Activated CD8-positive, alpha-beta memory T cell treated with anti-CD3 and anti-CD28 coated beads, Interleukin-2, amount 50 U/mL, for 48 hours (primary cell): ENCODE results near the gene TP73.

Source experiments
- DNase-seq: peaks from one replicate; pipeline ENCODE4 v3.0.0-alpha.2; 2020

The TP73 gene

DNA sequence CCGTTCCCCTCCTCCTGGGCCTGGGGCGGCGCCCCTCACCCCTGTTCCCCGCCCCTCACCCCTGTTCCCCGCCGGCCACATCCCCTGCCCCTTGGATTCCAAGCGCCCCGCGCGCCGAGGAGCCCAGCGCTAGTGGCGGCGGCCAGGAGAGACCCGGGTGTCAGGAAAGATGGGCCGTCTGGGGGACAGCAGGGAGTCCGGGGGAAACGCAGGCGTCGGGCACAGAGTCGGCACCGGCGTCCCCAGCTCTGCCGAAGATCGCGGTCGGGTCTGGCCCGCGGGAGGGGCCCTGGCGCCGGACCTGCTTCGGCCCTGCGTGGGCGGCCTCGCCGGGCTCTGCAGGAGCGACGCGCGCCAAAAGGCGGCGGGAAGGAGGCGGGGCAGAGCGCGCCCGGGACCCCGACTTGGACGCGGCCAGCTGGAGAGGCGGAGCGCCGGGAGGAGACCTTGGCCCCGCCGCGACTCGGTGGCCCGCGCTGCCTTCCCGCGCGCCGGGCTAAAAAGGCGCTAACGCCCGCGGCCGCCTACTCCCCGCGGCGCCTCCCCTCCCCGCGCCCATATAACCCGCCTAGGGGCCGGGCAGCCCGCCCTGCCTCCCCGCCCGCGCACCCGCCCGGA lies at the start of gene TP73:
Gene TP73, plus strand, starts transcription at position 587 of the 618 bp plus-strand sequence. CDS start 29,850 bp downstream, outside the sequence.
- no peak for DNase-seq

- no peak for DNase-seq
Observed at GRCh38 chr1:3603156-3603555, 49.2 kb upstream of the TP73 start.

DNA sequence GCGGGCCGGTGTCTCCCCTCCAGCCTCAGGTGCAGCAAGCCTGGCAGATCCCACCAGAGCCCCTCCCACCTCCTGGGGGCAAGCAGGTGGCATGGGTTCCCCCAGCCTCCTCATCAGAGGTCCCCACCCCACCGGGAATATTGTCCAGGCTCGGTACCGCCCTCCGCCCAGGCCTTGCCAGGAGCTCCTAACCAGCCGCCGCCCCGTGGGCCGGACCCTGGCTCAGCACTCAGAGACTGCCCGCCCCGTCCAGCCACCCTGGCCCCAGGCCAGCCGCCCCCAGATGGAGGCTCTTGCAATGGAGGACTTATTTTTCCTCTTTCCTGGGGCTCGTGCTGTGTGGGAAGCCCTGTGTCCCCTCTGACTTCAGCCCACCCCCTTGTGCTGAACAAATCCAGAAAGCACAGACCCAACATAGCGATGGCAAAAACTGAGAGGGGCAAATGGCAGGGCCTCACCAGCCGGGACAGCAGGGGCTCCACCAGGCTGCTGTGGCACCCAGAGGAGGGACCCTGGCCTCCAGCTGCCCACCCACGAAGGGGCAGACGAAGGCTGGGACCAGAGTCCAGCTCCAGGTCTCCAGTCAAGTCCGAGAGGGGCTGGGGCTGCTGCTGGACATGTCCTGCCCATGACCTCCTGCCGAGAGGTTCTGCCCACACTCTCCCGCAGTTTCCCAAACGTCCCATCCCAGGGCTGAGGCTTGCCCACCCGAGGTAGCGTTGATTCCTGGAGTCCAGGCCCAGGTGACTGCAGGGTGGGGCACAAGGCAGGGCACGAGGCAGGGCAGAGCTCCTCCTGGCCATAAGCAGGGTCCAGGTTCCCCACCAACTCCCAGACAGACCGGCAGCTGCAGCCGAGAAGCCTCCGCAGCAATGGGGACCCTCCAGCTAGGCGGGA lies 48.5 kb upstream of the TP73 start:
- DNase-seq = no peak

DNA sequence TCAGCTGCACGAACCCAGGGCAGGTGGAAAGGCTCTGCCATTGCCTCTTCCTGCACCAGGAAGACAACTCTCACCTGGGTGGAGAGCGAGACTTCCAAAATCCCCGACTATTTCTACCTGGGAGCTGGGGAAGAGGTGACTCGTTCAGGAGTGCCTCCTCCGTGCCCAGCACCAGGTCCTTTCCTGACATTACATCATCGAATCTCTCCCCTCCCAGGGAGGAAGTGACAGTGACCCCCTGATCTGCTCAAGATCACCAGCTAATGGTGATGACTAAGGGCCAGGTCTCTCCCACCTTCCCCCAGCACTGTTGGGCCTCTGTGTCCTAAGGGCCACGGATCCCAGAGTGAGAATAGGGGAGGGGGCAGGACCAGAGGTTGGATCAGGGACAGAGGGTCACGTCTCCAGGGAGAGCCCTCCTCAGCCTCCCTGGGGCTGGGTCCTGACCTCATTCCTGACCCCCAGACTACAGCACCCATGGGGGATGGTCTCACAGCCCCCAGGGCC lies 47.8 kb upstream of the TP73 start:
- no peak for DNase-seq

GRCh38 chr1:3604997-3605823 lies 47.1 kb upstream of the TP73 start:
- DNase-seq = no peak

- DNase-seq = no peak
Observed at GRCh38 chr1:3606779-3607702, 45.3 kb upstream of the TP73 start.

DNA sequence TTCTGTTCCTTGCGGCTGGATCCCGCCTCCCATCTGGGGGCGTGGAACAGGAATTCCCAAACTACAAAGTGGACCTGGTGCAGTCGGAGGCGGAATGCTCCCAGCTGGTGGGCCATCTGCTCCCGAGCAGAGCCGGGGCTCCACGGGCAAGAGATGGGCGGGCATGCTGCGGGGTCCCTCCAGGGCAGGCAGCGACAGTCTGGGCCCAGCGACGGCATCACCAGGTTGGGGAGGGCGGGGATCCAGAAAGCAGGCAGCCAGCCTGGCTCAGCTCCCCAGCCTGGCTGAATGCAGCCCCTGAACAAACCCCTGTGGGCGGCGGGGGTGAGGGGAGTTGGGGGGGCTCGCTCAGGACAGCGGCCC lies 44.6 kb upstream of the TP73 start:
- no peak for DNase-seq

GRCh38 chr1:3608154-3608553 lies 44.2 kb upstream of the TP73 start:
- DNase-seq = no peak

- DNase-seq = no peak
Observed at GRCh38 chr1:3609016-3609768, 43.1 kb upstream of the TP73 start.

GRCh38 chr1:3609769-3610526 lies 42.4 kb upstream of the TP73 start:
- DNase-seq = no peak

DNA sequence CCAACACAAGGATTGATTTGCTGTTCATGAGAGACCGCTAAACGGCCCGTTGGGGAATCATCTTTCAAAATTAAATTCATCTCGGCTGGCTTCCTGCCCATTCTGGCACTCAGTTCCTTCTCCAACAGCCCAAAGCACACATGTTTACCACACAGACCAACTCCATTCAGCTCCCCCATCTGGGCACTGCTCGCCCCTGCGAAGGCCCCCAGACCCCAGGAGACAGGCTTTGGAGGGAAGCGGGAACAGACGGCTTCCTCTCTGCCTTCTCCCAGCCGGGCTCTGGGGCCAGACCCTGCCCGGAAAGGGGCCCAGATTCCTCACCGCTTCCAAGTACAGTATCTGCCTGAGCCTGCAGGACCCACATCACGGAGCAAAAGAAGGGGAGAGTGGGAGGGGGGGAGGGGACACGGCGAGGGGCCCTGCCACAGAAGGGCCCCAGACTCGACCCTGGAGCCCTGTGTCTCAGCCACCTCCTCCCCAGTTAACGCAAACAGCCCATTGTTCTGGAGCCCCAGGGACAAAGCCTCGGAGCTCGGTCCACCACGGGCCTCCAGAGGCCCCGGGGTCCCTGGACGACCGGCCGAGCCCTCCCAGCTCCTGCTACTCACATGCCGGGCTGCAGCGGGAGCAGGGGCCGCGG lies 41.7 kb upstream of the TP73 start:
- no peak for DNase-seq

DNA sequence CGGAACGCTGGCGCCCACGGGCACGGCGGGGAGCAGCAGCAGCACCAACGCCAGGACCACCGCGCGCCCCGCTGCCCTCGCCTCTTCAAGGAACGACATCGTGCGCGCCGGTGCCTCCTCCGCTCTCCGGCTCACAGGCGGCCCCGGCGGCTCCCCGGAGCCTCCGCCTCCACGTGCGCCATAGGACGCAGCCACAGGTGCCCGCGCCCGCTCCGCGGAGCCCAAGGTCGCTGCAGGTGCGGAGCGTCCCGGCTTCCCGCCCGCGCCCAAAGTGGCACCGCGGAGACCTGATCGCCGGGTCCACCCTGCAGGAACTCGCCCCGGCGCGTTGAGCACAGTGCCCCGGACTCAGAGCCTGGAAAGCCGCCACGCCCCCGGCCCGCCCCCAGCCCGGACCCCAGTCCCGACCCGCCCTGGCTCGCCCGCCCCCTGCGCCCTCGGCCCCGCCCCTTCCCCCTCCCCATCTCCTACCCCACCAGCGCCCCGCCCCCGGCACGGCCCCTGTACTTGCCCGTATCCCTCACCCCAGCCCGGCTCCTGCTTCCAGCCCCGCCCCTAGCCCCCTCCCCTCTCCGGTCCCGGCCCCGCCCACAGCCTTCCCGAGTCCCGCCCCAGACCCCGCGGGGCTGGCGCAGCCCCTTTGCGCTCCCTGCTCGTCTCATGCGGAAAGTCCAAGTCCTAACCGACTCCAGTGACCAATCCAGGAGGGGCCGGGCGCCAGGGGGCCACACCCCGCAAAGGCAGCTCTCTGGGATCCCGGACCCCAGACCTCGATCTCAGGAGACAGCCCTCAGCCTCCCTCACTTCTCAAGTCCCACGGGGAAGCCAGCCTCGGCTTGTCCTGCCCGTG lies 40.9 kb upstream of the TP73 start, which contains the start of gene MEGF6:
Gene MEGF6, minus strand, starts transcription at position 339 of the 850 bp plus-strand sequence. Its CDS starts 240 bp downstream, at position 99.
- peak; percentile 78 for DNase-seq

GRCh38 chr1:3612123-3612522 lies 40.2 kb upstream of the TP73 start:
- DNase-seq = no peak

DNA sequence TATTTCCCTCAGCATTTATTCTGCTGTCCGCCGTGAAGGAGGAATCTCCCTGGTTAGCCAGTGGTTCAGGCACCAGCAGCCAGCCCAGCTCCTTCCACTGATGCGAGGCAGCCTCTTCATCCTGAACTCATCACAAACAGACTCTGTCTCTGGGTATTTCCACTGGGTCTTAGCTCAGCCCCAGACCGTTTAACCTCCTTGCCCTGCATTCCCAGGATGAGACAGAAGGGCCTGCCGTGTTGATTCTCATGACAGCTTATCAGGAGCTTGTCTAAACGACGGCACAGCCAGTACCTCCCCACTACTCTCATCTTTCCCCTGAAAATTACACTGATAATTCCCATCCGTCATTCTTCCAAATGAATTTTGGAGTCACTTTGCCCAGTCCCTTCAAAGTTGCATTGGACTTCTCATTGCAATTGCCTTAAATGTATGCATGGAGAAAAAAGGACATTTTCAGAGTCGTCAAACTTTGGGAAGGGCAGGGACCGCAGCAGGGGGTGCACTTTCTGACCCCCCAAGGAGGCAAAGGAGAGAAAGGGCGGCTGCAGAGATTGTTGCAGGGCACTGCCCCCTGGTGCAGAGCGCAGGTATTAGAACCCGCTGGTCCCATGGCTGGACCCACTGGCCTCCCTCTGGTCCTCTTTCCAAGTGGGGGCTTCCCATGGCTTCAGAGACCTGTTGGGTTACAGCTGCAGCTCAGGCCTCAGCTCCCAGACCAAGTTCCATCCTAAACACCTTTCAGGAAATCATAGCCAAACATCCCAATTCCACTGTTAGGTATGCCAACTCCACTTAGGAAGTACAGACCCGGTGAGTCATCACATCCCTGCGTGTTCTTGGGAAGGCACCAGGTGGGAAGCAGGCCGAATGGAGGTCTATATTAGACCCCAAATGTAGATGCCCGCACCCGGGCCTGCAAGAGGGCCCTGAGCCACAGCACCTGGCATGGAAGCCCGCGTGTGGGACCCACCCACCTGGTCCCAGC lies 37.3 kb upstream of the TP73 start:
- DNase-seq = no peak

GRCh38 chr1:3616861-3617260 lies 35.5 kb upstream of the TP73 start:
- DNase-seq = no peak

GRCh38 chr1:3617806-3618345 lies 34.4 kb upstream of the TP73 start:
- DNase-seq = no peak

DNA sequence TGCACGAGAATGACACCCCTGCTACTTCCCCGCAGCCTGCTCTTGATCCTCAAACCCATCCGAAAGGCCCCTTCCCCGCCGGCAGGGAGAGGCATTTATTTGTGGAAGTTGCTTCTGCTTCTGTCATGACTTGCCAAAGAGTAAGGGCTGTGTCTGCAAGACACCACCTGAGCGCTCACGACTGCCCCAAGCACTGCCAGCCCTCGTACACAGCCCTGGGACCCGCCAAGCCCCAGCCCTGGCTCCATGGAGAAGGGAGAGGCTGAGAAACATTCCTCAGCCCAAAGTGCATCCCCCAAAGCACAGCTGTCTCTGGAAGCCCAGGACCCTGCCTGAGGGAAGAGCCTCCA lies 33.8 kb upstream of the TP73 start:
- DNase-seq = no peak
